ENCODE data around the gene TBC1D2. TPM values are rescaled to one million over a fixed set of nuclear protein-coding genes. Genes with fewer than 3 reads are reported as not detected.

The TBC1D2 gene
- total RNA-seq, 2 experiments from 2014 or later: 1.5 TPM

DNA sequence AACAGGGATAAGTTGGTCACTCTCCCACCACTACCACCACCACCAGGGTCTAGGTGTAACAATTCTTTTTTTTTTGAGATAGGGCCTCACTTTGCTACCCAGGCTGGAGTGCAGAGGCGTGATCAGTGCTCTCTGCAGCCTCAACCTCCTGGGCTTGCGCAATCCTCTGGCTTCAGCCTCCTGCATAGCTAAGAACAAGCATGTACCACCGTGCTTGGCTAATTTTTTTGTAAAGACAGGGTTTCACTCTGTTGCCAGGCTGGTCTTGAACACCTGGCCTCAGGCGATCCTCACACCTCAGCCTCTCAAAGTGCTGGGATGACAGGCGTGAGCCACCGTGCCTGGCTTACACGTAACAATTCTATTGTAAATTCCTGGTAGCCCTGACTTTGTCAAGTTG is 90.5 kb downstream of the TBC1D2 start:
- ATAC-seq: no peak
- Mint-ChIP-seq H3K27ac (no peak overlapping the region), H3K4me3 (no peak overlapping the region), H3K27me3 (no peaks in the 10 kb centered on the region), H3K36me3 (ENCODE audit: low read depth) (no peaks in the 10 kb centered on the region), H3K9me3 (no peaks in the 10 kb centered on the region), H3K4me1 (ENCODE audit: low read depth) (peaks cover 37% of the 10 kb centered on the region)
- DNase-seq: no peak
- TF ChIP-seq, protein P1, sequence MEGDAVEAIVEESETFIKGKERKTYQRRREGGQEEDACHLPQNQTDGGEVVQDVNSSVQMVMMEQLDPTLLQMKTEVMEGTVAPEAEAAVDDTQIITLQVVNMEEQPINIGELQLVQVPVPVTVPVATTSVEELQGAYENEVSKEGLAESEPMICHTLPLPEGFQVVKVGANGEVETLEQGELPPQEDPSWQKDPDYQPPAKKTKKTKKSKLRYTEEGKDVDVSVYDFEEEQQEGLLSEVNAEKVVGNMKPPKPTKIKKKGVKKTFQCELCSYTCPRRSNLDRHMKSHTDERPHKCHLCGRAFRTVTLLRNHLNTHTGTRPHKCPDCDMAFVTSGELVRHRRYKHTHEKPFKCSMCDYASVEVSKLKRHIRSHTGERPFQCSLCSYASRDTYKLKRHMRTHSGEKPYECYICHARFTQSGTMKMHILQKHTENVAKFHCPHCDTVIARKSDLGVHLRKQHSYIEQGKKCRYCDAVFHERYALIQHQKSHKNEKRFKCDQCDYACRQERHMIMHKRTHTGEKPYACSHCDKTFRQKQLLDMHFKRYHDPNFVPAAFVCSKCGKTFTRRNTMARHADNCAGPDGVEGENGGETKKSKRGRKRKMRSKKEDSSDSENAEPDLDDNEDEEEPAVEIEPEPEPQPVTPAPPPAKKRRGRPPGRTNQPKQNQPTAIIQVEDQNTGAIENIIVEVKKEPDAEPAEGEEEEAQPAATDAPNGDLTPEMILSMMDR (IDR thresholded peaks at IDR 0.05): no peak
- POLR2A ChIA-PET: no interaction called here
- CTCF ChIA-PET: no interaction called here
- intact Hi-C loops (cut with micrococcal nuclease): no loop called here

DNA sequence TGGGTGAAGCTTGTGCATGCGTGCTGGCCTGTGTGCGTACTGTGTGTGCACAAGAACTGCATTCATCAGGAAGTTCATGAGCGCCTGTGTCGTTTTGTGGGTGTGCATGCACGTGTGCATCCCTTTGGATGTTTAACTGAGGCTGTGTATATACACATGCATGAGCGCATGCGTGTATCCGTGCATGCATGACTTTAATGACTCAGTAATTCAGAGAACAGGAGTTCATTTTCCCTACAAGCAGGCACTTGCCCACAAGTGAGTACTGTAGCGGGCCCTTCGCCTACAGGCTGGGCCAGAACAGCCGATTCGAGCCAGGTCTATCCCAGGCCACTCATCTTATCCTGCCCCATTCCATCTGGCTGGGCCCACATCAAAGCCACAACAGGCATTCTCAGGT is 92.8 kb downstream of the TBC1D2 start:
- Mint-ChIP-seq H3K27ac (no peak overlapping the region), H3K4me3 (no peak overlapping the region), H3K27me3 (no peaks in the 10 kb centered on the region), H3K9me3 (no peaks in the 10 kb centered on the region), H3K4me1 (ENCODE audit: low read depth) (peaks cover 37% of the 10 kb centered on the region), H3K36me3 (ENCODE audit: low read depth) (no peaks in the 10 kb centered on the region)
- ATAC-seq (no peak), DNase-seq (no peak)
- POLR2A ChIA-PET: interaction anchor here (1.0 kb wide), 1 partner anchor 13 kb away, joined by 3 read pairs; no protein-coding TSS in a partner anchor
- TF ChIP-seq, protein P1 (IDR thresholded peaks at IDR 0.05): no peak
- intact Hi-C loops (cut with micrococcal nuclease): no loop called here
- CTCF ChIA-PET: no interaction called here

DNA sequence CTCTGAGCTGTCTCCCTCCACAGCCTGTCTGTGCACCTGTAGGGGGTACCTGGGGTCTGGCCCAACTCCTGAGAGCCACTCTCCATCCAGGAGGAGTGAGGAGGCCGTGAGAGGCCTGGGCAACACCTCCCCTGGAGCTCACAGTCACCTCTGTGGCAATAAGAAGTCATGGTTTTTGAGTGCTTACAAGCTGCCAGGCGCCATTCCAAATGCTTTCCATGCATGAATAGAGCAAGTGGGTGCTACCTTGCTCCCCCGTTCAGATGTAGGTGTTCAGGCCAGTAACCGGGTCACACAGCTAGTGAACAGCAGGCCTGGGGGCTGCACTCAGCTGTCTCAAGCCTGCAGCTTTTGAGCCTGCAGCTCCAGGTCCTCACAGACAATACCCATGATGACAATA is 93.6 kb downstream of the TBC1D2 start:
- ChIA-PET POLR2A (interaction anchor here (0.7 to 1.0 kb wide), 2 partner anchors 12 to 30 kb away, joined by 3 read pairs; no protein-coding TSS in a partner anchor), CTCF (interaction anchor here (0.8 kb wide), 1 partner anchor 87 kb away, joined by 3 read pairs; no protein-coding TSS in a partner anchor)
- Mint-ChIP-seq H3K4me1 (ENCODE audit: low read depth) (peaks cover 35% of the 10 kb centered on the region), H3K27me3 (no peaks in the 10 kb centered on the region), H3K9me3 (no peaks in the 10 kb centered on the region), H3K4me3 (no peak overlapping the region), H3K27ac (no peak overlapping the region), H3K36me3 (ENCODE audit: low read depth) (no peaks in the 10 kb centered on the region)
- ATAC-seq: no peak
- DNase-seq: no peak
- intact Hi-C loops (cut with micrococcal nuclease): no loop called here
- TF ChIP-seq, protein P1 (IDR thresholded peaks at IDR 0.05): no peak

DNA sequence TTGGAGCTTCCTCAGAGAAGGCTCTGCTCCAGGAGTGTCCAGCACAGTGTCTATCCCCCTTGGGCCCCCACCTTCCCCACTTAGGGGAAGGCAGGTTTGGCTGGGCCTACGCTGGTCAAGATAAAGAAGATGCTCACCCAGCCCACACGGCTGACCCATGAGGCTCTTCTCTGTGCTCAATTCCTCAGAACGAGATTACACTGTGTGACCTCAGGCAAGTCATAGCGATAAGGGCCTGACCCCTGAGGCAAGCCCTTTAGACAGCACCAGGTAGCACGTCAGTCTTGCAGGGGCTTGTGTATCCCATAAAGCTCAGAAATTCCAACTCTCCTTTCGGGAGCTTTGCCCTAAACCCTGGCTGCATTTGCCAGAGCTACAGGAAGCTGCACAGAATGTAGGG is 95.7 kb downstream of the TBC1D2 start:
- ATAC-seq (no peak), DNase-seq (no peak)
- intact Hi-C loops (cut with micrococcal nuclease): no loop called here
- ChIA-PET CTCF (interaction anchor here (0.9 to 2.2 kb wide), 3 partner anchors 33 to 86 kb away, joined by 3 to 7 read pairs (median 6); partner anchors contain the start of genes CORO2A and TRIM14), POLR2A (no interaction called here)
- TF ChIP-seq, protein P1 (IDR thresholded peaks at IDR 0.05): no peak
- H3K9me3 Mint-ChIP-seq: no peaks in the 10 kb centered on the region
- no peaks in the 10 kb centered on the region for H3K27me3 Mint-ChIP-seq
- H3K36me3 Mint-ChIP-seq (ENCODE audit: low read depth): peaks cover 4% of the 10 kb centered on the region
- peaks cover 31% of the 10 kb centered on the region for H3K4me1 Mint-ChIP-seq (ENCODE audit: low read depth)
- H3K4me3 Mint-ChIP-seq: no peak overlapping the region
- H3K27ac Mint-ChIP-seq: peak overlapping the region; percentile 73

DNA sequence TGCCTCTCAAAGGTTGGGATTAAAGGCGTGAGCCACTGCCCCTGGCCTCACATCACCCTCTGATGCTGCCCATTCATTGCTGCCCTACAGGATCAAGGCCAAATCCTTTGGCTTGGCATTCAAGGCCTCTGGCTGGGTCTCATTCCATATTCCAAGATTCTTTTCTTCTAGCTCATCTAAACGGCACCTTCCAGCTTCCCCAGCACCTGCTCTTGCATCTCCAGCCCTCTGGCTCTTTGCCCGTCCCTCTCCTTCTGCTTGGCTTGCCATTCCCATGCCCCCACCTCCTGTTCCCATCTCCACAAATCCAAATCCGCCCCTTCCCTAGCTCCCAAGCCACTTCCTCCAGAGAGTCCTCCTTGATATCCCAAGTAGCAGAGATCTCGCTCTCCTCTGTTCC is 96.1 kb downstream of the TBC1D2 start:
- no peak overlapping the region for H3K4me3 Mint-ChIP-seq
- TF ChIP-seq, protein P1 (IDR thresholded peaks at IDR 0.05): no peak
- H3K4me1 Mint-ChIP-seq (ENCODE audit: low read depth): peaks cover 29% of the 10 kb centered on the region
- H3K9me3 Mint-ChIP-seq: no peaks in the 10 kb centered on the region
- intact Hi-C loops (cut with micrococcal nuclease): no loop called here
- no peaks in the 10 kb centered on the region for H3K27me3 Mint-ChIP-seq
- peaks cover 4% of the 10 kb centered on the region for H3K36me3 Mint-ChIP-seq (ENCODE audit: low read depth)
- ChIA-PET POLR2A (interaction anchor here (0.9 kb wide), 1 partner anchor 11 kb away, joined by 3 read pairs; no protein-coding TSS in a partner anchor), CTCF (interaction anchor here (0.6 to 2.2 kb wide), 4 partner anchors 13 to 86 kb away, joined by 3 to 7 read pairs (median 6); partner anchors contain the start of genes CORO2A and TRIM14)
- no peak for DNase-seq
- ATAC-seq: no peak
- H3K27ac Mint-ChIP-seq: peak overlapping the region; percentile 73

All from activated CD8-positive, alpha-beta T cell treated with anti-CD3 and anti-CD28 coated beads for 36 hours (primary cell).